BJ (cell line): ENCODE data around the gene ATL2. TPM values are rescaled to one million over a fixed set of nuclear protein-coding genes. Genes with fewer than 3 reads are reported as not detected.

ENCODE experiments used
- CTCF ChIA-PET: fragments of 350-600 bp; formaldehyde crosslinking; extraction: SDS; loops from one replicate; lab custom pipeline; 2021; ENCODE audit warnings: antibody characterized with exemption, inconsistent platforms; lab: Yijun Ruan, JAX
- POLR2A ChIA-PET: fragments of 300-600 bp; sonication (Branson Sonifier 250); formaldehyde crosslinking; extraction: SDS; loops from one replicate; lab custom pipeline; 2021; ENCODE audit warnings: antibody characterized with exemption; lab: Charles Lee
- DNase-seq: peaks from one replicate; pipeline ENCODE4 v3.0.0-alpha.2; 2011; ENCODE audit warnings: low read depth
- H3K27me3 ChIP-seq: 2 replicates; pipeline ENCODE4 v1.6.0; 2011; ENCODE audit warnings: low read length; ENCODE audit not compliant: control insufficient read depth, insufficient read depth
- H3K36me3 ChIP-seq: 2 replicates; pipeline ENCODE4 v1.5.1; 2011; ENCODE audit warnings: low read length; ENCODE audit not compliant: control insufficient read depth, insufficient read depth
- H3K4me3 ChIP-seq: 2 replicates; pipeline ENCODE4 v1.5.1; 2011; ENCODE audit warnings: low read depth, mild to moderate bottlenecking, control low read depth, low read length
- CTCF ChIP-seq: IDR thresholded peaks from 2 replicates; pipeline ENCODE4 v1.5.1; 2011; ENCODE audit warnings: low read depth, mild to moderate bottlenecking, control low read depth, inconsistent platforms, low read length, moderate library complexity; ENCODE audit not compliant: insufficient read depth
- polyA minus RNA-seq: library from RNA; depleted of rRNA, polyadenylated mRNA; stranded (reverse); fragments of >200 nt; gene quantifications from 2 replicates; pipeline ENCODE4 v1.2.3, GENCODE V29; 2011; rRNA and poly(A)+ RNA removed
- polyA plus RNA-seq: library from polyadenylated mRNA; depleted of rRNA; stranded (reverse); fragments of >200 nt; gene quantifications from 2 replicates; pipeline ENCODE4 v1.2.3, GENCODE V29; 2011; rRNA removed

The ATL2 gene
- polyA plus RNA-seq (9.3 and 12.5 TPM in 2 replicates), polyA minus RNA-seq (8.8 and 18.2 TPM in 2 replicates)

GRCh38 chr2:38377050-38377828 lies at the start of gene ATL2:
ATL2 (minus strand) TSS chr2:38377273; CDS start chr2:38377260, 13 bp downstream.
- ChIA-PET CTCF (interaction anchor here (0.6 to 1.9 kb wide), 16 partner anchors 12 to 1052 kb away, joined by 3 to 18 read pairs (median 4); no protein-coding TSS in a partner anchor), POLR2A (interaction anchor here (0.6 to 0.7 kb wide), 2 partner anchors 13 to 131 kb away, joined by 3 read pairs; no protein-coding TSS in a partner anchor)
- no peak for TF ChIP-seq CTCF
- H3K27me3 ChIP-seq, result peaks cover 3% of the 10 kb centered on the region
- no peaks in the 10 kb centered on the region for H3K36me3 ChIP-seq
- H3K4me3 ChIP-seq, result peak within 1 kb of the TSS; percentile 64
- peak; percentile 66 for DNase-seq

GRCh38 chr2:38423763-38424162 lies 46.7 kb upstream of the ATL2 start:
- DNase-seq, result no peak
- TF ChIP-seq CTCF, result no peak
- POLR2A ChIA-PET, result no interaction called here
- Histone ChIP-seq H3K4me3 (no peak overlapping the region), H3K36me3 (no peaks in the 10 kb centered on the region), H3K27me3 (peaks cover 17% of the 10 kb centered on the region)
- CTCF ChIA-PET, result no interaction called here

GRCh38 chr2:38421274-38422056 lies 44.4 kb upstream of the ATL2 start:
- ChIA-PET CTCF (no interaction called here), POLR2A (no interaction called here)
- peaks cover 19% of the 10 kb centered on the region for H3K27me3 ChIP-seq

DNA sequence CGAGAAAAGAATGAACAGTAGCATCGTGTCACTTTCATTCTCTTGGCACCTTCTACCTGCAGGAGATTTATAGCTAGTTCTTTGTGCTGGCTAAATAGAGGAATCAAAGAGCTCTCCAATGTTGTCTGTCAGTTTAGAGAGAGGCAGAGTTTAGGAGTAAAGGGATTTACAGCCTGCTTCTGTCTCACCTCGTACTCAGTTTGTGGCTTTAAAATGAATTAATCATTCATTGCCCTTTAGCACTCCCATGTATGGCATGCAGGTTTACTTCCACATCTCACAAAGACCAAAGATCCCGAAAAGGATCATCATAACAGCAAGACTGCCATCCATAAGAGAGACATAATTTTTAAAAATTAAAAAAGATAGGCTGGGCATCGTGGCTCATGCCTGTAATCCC lies 42.4 kb upstream of the ATL2 start:
- Histone ChIP-seq H3K27me3 (peaks cover 16% of the 10 kb centered on the region), H3K4me3 (no peak overlapping the region), H3K36me3 (no peaks in the 10 kb centered on the region)
- no peak for DNase-seq
- TF ChIP-seq CTCF, result no peak
- ChIA-PET POLR2A (no interaction called here), CTCF (no interaction called here)

More at GRCh38 chr2:38421274-38422056, 44.4 kb upstream of the ATL2 start:
- no peak for DNase-seq
- TF ChIP-seq CTCF, result no peak
- Histone ChIP-seq H3K36me3 (no peaks in the 10 kb centered on the region), H3K4me3 (no peak overlapping the region)

- H3K4me3 ChIP-seq, result no peak overlapping the region
- no peak for DNase-seq
- ChIA-PET POLR2A (no interaction called here), CTCF (no interaction called here)
- H3K27me3 ChIP-seq, result peaks cover 12% of the 10 kb centered on the region
- TF ChIP-seq CTCF, result no peak
- no peaks in the 10 kb centered on the region for H3K36me3 ChIP-seq
These were observed 41.7 kb upstream of the ATL2 start for GRCh38 chr2:38418735-38419134.
